GM18951 (cell line): ENCODE data around the gene ACTC1.

ENCODE experiments used
- POLR2A ChIP-seq: IDR thresholded peaks from 4 replicates; pipeline ENCODE4 v1.6.1; 2011; ENCODE audit warnings: mild to moderate bottlenecking; ENCODE audit not compliant: insufficient read length, insufficient read depth; ENCODE audit errors: extremely low read depth
- in situ Hi-C: fragments of 300-500 bp; cut with MboI; formaldehyde crosslinking; loops from one replicate; pipeline ENCODE4 v1.12.0; 2022; ENCODE audit warnings: low sequenced_read_pairs, mixed read lengths, inconsistent platforms; ENCODE audit not compliant: unreplicated experiment

Gene ACTC1

DNA sequence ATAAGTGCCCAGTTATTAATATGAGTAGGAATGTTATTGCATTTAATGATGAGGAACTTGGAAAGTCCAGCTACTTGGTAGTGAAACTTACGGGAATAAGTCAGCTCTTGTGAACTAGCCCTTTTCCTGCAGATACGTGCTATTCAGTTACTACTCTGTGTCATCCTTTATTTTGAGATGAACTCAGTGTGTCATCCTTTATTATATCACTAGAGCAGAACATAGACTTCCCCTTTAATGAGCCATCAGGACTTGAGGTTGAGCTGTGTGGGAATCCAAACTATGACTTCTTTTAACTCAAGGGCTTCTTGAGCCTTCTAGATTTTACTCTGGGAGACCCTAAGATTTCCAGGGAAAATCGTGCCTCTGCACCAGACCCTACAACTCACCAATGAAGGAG is 3.6 kb downstream of the ACTC1 start:
- in situ Hi-C loops, result no loop called here
- TF ChIP-seq POLR2A, result no peak

- no peak for TF ChIP-seq POLR2A
- in situ Hi-C loops, result no loop called here
These were observed 5.2 kb downstream of the ACTC1 start for GRCh38 chr15:34790121-34790520.

- in situ Hi-C loops, result no loop called here
- TF ChIP-seq POLR2A, result no peak
These were observed 6.0 kb downstream of the ACTC1 start for GRCh38 chr15:34789326-34789725.

DNA sequence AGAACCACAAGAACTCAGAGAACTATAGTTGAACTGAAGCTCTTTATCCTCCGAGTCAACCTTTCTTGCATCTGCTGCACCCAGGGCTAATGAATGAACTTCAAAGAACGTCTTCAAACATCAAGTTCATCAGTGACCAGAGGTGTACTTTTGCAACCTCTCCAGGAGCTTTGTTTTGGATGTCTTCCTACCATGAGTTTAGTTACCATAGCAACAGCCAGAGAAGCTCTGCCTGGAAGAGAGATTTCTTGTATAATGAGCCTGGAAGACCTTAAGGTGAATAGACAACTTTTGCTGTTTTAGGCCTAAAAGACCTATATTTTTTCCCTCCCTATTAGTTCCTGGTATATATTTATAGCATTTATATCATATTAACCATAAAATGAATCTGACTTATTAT is 9.1 kb downstream of the ACTC1 start:
- TF ChIP-seq POLR2A, result no peak
- in situ Hi-C loops, result no loop called here

GRCh38 chr15:34783991-34784390 is 11.4 kb downstream of the ACTC1 start:
- in situ Hi-C loops, result no loop called here
- TF ChIP-seq POLR2A, result no peak

DNA sequence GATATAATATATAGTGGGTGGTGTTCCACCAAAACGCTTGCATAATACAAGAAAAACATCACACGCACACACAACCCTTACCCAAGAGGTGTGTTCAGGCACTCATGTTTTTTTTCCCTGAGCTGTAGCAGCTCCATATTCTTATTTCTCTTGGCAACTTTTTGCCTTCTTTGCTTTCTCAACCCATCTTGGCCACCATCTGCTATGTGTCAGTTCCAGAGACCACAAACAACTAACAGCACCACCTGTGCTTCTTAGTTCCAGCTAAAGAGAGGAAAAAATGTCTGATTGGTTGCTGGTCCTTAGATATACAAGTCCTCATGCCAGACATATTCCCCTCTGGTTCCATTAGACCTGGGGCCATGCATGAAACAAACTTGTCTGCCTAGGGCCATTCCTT is 11.9 kb downstream of the ACTC1 start:
- in situ Hi-C loops, result no loop called here
- TF ChIP-seq POLR2A, result no peak

DNA sequence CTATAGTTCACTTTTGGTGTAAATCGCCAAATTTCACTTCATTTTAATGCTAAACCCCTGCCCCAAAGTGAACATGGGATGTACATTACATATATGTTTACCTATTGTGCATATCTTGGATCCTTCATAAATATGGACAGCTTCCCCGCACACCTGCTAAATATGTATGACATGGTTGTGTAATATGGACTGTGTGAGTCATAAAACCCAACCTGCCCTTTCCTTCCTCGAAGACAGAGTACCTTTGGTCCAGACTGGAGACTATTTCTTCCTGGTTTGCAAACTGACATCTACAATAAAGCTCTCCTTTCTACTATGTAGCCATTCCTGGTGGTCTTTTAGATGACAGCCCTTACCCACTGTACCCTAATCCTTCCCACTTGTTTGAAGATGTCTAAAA is 12.4 kb downstream of the ACTC1 start:
- in situ Hi-C loops, result no loop called here
- no peak for TF ChIP-seq POLR2A

DNA sequence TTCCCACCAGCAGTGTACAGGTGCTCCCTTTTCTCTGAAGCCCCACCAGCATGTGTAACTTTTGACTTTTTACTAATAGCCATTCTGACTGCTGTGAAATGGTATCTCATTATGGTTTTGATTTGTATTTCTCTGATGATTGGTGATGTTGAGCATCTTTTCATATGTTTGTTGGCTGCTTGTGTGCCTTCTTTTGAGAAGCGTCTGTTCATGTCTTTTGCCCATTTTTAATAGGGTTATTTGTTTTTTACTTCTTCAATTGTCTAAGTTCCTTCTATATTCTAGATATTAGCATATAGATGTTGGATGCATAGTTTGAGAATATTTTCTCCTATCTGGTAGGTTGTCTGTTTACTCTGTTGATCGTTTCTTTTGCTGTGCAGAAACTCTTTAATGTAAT is 14.6 kb downstream of the ACTC1 start:
- TF ChIP-seq POLR2A, result no peak
- in situ Hi-C loops, result no loop called here

- TF ChIP-seq POLR2A, result no peak
- in situ Hi-C loops, result no loop called here
These were observed 18.7 kb downstream of the ACTC1 start for GRCh38 chr15:34776606-34777105.

- in situ Hi-C loops, result no loop called here
- TF ChIP-seq POLR2A, result no peak
These were observed 21.4 kb downstream of the ACTC1 start for GRCh38 chr15:34773917-34774316.

DNA sequence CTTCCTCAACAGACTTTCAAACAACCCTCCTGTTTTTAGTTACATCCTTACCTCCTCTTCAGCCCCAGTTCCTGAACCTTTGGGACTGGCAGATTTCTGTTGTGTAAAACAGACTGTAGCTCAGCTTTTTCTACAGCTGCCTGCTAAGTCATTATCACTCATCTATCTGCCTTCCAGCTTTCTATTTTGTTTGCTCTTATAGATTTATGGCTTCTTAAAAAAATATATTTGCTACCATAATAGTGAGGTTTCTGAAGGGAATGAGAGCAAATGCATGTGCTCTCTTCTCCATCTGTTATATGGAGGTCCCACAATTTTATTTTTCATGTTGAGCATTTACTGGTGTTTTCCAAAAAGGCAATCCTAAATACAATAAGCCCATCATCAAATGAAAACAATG is 22.3 kb downstream of the ACTC1 start:
- in situ Hi-C loops, result no loop called here
- no peak for TF ChIP-seq POLR2A

GRCh38 chr15:34772312-34772711 is 23.0 kb downstream of the ACTC1 start:
- TF ChIP-seq POLR2A, result no peak
- in situ Hi-C loops, result no loop called here

- in situ Hi-C loops, result no loop called here
- TF ChIP-seq POLR2A, result no peak
These were observed 25.6 kb downstream of the ACTC1 start for GRCh38 chr15:34769711-34770110.

DNA sequence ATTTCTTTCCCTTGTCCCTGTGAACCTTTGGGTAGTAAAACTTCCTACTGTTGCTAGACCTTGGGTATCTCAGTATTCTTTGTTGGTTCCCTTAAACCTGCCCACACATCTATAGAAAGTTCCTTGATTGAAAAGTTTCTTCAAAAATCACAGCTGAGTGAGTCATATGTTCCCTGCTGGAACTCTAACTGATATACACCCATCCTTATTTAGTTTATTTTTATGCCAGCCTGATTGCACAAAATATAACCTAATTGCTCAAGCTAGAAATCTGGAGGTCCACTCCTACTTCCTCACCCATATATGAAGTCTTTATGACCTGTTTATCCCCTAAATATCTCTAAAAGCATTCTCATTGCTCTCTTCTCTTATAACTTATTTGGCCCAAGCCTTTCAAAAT is 26.8 kb downstream of the ACTC1 start:
- in situ Hi-C loops, result no loop called here
- TF ChIP-seq POLR2A, result no peak

- no peak for TF ChIP-seq POLR2A
- in situ Hi-C loops, result no loop called here
These were observed 29.6 kb downstream of the ACTC1 start for GRCh38 chr15:34765741-34766140.
